ENCODE data around the gene SOD2.
"Not testable (repeated sequence)": the region's sequence is repeated elsewhere in the genome, so short reads cannot be mapped to it uniquely, and the experiment has no call there.

The SOD2 gene

DNA sequence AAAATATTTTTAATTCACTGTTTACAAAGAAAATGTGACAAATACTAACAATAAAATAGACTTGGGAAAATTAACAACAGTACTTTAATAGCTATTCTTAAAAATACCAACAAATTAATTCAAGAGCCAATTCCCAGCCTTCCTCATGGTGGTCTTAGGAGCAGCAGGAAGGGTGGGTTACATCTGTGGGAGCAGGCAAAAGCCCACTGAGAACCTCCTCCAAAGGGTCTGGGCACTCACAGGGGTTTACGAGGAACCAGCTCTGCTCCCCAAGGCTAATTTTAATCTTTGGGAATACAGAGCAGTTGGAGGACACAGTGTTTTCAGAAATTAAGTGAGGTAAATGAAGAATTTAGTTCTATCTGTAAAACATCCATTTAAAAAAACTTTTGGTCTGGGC, 10.2 kb downstream of the SOD2 start:
- no peak for DNase-seq (ENCODE audit: low read depth, low spot score)

- no peak for DNase-seq (ENCODE audit: low read depth, low spot score)
Measured at GRCh38 chr6:159682295-159682694, 10.7 kb downstream of the SOD2 start.

- no peak for DNase-seq (ENCODE audit: low read depth, low spot score)
Measured at GRCh38 chr6:159681191-159681880, 11.7 kb downstream of the SOD2 start.

DNA sequence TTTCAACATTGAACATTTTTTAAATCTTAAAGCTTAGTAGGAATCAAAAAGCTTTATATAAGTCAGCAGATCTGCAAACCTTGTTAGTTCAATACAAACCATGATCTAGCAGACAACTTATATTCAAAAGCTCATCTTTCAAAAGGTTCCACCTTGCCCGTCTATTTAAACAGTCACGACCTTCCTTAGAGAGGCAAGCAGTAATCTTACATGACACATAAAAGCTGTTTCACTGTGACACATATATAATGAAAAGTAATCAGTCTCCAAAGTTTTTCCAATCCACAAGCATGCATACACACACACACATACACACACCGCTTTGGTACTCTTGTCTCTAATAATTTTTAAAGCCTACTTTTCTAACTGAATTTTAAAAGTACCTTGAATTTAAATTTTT, 12.9 kb downstream of the SOD2 start:
- DNase-seq (ENCODE audit: low read depth, low spot score) = no peak

DNA sequence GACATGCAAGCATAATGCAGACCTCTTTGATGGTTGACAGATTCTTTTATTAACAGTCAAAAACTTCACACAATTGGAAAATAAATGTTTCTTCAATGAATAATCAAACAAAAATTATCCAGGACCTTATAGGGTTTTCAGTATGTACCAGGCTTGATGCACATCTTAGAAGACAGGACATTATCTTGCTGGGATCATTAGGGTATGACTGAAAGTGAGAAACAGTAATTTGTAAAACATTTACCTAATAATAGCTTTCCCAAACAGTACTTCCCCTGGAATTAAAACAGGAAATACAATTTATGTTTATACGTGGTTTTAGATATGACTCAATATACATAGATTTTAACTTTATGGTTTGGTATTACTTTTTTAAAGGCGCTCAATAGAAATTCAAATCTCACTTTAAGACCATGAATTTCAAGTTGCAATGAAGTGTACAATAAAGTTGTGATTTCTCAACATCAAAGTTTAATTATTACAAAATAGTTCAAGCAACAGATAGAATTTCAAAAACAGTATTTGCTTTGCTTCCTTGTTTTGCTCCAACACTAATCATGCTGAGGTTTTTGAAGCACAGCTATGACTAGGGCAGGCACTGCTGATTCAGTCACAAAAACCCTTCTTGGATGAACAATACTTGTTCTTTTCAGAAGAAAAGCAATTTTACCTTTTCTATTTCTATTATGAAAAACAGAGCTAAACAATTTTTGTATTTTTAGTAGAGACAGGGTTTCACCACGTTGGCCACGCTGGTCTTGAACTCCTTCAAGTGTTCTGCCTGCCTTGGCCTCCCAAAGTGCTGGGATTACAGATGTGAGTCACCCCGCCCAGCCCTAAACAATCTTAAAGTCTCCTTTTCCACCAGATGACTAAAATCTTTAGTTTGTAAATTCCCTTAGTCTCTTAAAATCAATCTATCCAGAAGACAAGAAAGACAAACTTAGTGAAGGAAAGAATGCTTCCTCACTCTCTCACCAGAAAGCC, 13.7 kb downstream of the SOD2 start:
- DNase-seq (ENCODE audit: low read depth, low spot score) = no peak

DNA sequence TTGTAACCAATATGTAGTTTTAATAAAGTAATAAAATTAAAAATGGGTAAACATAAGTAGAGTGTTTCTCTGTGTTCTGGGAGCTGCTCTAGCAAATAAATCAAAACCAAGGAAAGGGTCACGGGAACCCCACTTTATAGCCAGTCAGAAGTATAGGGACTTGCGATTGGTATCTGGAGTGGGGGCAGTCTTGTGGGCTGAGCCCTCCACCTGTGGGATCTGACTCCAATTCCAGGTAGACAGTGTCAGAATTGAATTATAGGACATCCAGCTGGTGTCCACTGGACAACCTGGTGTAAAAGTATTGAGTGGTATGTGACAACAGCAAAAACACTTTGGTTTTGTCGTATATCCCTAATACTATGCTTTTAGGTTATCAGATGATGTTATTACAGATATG, 14.5 kb downstream of the SOD2 start:
- no peak for DNase-seq (ENCODE audit: low read depth, low spot score)

GRCh38 chr6:159677506-159678165, 15.4 kb downstream of the SOD2 start:
- DNase-seq (ENCODE audit: low read depth, low spot score) = no peak

DNA sequence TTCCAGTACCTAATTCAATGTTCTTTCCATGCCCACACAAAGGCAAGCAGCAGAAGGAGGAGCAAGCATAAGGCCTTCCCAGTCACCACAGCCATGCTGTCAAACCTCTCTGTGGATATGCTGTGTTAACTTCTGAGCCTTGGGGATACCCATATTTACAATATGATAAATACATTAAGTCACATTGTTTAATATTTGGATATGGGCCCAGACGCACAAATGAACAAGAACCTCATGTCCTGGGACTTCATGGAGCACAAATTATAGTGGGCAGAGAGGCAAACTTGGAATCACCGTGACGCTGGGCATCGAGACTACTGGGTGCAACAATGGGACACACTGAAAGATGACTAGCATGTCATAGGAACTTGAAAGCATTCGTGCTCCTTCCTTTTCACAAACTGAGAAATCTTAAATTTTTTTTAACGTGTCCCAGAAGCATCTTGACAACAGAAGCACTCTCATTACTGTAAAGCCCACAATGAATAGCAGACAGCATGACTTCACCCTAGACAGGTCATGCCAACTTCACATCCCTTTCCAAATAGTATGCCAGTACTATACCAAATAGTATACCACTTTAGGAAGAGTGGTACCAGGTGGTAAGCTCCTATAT, 16.0 kb downstream of the SOD2 start:
- no peak for DNase-seq (ENCODE audit: low read depth, low spot score)

GRCh38 chr6:159676236-159676635, 16.8 kb downstream of the SOD2 start:
- not testable (repeated sequence) for DNase-seq (ENCODE audit: low read depth, low spot score)

DNA sequence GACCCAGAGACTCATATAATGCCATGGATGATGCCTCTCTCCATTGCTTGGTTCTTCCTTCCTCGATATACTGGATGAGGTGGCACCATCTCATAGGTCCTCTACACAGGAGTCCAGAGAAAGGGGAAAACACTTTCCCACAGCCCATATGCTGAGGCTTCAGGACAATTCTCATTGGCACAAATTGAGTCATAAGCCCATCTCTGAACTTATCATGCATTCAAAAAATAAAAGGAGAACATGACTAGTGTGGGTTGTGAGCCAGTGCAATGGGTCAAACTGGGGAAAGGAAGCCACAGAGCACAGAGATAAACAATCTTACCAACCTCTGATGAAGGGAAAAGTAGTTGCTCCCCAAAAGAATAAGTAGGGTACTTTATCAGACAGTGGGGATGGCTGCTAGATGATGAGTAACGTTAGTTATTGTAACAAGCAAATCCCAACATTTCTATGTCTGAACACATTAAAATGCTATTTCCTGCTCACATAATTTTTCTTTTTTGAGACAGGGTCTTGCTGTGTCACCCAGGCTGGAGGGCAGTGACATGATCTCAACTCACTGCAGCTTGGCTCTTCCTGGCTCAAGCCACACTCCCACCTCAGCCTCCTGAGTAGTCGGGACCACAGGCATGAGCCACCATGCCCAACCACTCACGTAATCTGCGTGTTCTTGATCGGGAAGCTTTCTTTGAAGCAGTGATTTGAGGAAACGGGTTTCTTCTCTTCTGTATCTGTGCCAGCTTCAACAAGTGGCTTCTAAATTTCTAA, 27.0 kb downstream of the SOD2 start:
- no peak for DNase-seq (ENCODE audit: low read depth, low spot score)

- DNase-seq (ENCODE audit: low read depth, low spot score) = not testable (repeated sequence)
Measured at GRCh38 chr6:159663368-159663889, 29.6 kb downstream of the SOD2 start.

DNA sequence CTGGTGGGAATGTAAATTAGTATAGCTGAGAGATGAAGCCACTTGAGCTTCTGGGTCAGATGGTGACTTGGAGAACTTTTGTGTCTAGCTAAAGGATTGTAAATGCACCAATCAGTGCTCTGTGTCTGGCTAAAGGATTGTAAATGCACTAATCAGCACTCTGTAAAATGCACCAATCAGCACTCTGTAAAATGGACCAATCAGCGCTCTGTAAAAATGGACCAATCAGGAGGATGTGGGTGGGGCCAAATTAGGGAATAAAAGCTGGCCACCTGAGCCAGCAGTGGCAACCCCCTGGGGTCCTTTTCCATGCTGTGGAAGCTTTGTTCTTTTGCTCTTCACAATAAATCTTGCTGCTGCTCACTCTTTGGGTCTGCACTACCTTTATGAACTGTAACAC, 31.1 kb downstream of the SOD2 start:
- DNase-seq (ENCODE audit: low read depth, low spot score) = not testable (repeated sequence)

DNA sequence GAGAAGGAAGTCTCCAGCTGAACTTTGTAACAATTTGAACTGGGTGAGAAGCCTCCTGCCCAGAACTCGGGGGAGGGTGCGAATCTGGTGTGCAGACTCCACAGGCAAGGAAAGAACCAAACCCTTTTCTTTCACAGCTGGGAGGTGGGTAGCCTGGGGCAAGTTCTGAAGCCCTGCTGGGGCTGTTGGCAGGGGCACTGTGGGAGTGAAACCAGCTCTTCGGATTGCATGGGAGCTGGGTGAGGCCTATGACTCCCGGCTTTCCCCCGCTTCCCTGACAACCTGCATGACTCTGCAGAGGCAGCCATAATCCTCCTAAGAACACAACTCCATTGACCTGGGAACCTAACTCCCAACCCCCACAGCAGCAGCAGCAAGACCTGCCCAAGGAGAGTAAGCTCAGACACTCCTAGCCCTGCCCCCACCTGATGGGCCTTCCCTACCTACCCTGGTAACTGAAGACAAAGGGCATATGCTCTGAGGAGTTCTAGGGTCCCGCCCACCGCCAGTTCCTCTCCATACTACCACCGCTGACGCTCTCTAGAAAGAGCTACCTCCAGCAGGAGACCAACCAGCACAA, 37.5 kb downstream of the SOD2 start:
- no peak for DNase-seq (ENCODE audit: low read depth, low spot score)

DNA sequence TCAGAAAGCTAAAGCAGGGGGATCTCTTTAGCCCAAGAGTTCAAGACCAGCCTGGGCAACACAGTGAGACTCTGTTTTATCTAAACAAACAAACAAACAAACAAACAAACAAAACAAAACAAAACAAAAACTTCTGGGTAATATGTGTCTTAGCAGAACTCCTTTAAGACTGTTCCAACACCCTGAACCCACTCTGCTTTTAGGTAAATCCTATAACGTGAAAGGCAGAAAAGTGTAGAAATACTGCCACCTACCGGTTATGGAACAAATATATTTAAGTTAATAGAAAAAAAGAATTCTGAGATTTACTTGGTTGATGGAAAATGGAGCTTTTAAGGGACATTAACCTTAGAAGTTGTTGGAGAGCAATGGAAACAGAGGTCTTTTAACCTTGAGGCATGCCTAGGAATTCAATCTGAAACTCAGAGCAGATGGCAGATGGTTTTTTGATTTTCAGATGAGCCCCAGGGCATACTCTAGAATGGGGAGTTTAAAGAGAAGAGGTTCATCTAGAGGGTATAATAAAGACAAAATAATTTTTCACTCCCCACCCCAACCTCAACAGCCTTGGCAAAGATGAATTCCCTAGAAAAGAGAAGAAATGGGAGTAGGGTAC, 38.5 kb downstream of the SOD2 start:
- DNase-seq (ENCODE audit: low read depth, low spot score) = no peak

DNA sequence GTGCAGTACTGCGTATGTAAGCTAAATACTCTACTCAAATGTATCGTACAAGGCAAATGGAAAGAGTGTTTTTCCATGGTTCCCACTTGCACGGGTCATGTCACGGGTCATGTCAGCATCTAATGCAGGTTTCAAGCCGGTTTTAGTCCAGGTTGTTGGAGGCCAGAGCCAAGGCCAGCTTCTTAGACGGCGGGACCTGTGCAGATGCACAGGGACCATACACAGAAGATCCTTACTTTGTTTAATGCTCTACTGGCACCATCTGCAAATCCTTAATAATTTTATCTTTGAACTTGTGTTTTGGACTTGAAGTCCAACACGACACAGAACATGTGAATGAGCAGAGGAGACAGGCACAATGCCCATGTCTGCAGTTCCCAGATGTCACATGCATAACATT, 42.7 kb downstream of the SOD2 start:
- DNase-seq (ENCODE audit: low read depth, low spot score) = no peak

DNA sequence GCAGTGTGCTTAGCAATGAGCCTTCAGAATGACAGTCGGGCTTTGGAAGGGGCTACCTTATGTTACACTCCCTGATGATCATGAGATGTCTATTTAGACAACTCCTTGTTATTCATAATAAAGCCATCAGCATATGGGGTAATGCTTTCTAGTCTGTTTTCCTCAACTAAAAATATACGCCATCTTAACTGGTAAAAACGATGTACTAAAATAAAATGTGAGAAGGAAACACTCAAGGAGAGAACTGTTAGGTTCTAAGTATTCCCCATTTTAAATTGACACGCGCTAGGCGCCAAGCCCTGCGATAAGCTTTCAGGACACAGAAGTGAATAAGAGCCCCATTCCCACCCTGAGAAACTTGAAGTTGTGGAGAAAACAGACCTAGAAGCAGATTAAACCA, 43.6 kb downstream of the SOD2 start:
- DNase-seq (ENCODE audit: low read depth, low spot score) = no peak

DNA sequence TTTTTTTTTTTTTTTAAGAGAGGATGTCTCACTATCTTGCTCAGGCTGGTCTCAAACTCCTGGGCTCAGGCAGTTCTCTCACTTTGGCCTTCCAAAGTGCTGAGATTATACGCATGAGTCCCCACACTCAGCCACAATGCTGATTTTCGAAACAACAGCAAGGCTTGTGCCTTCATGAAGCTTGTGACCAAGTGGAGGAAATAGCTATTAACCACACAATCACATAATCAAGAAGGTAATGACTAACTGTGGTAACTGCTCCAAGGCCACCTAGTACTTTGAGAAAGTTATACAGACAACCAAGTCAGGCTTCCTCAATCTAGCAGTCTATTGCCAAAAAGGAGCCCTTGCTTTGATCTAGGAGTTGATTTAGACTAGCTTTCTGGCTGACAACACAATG, 46.3 kb downstream of the SOD2 start:
- no peak for DNase-seq (ENCODE audit: low read depth, low spot score)

- no peak for DNase-seq (ENCODE audit: low read depth, low spot score)
Measured at GRCh38 chr6:159646116-159646515, 46.9 kb downstream of the SOD2 start.

DNA sequence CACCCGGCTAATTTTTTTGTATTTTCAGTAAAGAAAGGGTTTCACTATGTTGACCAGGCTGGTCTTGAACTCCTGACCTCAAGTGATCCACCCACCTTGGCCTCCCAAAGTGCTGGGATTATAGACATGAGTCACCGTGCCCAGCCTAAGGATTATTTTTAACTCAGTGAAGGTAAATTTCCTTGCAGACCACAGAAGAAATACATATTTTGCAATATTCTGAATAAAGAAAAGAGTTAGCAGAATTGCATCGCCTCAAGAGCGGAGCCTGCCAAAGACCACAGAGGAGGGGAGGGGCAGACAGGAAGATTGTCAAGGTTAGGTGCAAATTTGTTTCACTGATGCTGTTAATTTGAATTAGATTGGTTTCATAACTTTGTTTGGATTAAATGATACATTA, 47.4 kb downstream of the SOD2 start:
- DNase-seq (ENCODE audit: low read depth, low spot score) = no peak

Data from activated CD4-positive, CD25-positive, alpha-beta regulatory T cell treated with anti-CD3 and anti-CD28 coated beads, Interleukin-2, amount 50 U/mL, for 16 hours (primary cell).